ENCODE data around the gene GALNT13.

Gene GALNT13

GRCh38 chr2:153871231-153872221 lies at the start of gene GALNT13:
TSS of gene GALNT13 (plus strand) at chr2:153871922.
- peak; percentile 95 for DNase-seq (ENCODE audit: low spot score)

- DNase-seq (ENCODE audit: low spot score), result no peak
Measured at GRCh38 chr2:153823880-153824279, 47.8 kb upstream of the GALNT13 start.

DNA sequence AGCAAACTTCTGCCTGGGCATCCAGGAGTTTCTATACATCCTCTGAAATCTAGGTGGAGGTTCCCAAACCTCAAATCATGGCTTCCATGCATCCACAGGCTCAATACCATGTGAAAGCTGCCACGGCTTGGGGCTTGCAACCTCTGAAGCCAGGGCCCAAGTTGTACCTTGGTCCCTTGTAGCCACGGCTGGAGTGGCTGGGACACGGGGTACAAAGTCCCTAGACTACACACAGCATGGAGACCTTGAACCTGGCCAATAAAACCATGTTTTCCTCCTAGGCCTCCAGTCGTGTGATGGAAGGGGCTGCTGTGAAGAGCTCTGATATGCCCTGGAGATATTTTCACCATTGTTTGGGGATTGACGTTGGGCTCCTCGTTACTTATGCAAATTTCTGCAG lies 43.4 kb upstream of the GALNT13 start:
- DNase-seq (ENCODE audit: low spot score), result no peak

DNA sequence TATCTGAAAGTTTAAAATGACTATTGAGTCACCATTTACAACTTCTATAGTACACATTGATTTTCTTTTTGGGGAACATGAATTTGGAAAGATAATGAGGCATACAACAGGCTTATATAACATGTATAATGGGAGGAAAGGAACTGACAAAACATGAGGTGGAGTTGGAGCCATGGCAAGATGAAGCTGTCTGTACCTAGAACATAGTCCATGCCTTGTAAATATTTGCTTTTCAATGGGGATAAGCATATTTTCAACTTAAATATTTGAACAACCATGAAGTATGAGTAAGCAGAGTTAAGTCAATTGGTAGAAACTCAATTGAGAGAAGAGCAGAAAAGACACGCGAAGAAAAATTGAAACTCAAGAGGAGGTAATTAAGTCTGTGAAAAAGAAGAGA lies 37.1 kb upstream of the GALNT13 start:
- DNase-seq (ENCODE audit: low spot score), result no peak

DNA sequence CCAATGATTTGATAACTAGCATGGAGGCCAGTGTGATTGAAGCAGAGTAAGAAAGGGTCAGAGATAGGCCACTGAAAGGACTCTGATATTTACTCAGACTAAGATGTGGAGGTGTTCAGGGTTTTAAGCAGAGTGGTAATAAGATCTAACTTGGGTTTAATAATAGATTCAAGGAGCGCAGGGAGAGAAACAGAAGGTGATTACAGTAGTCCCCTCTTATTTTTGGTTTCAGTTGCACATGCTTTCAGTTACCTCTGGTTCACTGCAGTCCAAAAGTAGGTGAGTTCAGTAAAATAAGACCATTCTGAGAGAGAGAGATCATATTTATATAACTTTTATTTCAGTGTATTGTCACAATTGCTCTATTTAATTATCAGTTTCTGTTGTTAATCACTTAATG lies 13.5 kb upstream of the GALNT13 start:
- no peak for DNase-seq (ENCODE audit: low spot score)

DNA sequence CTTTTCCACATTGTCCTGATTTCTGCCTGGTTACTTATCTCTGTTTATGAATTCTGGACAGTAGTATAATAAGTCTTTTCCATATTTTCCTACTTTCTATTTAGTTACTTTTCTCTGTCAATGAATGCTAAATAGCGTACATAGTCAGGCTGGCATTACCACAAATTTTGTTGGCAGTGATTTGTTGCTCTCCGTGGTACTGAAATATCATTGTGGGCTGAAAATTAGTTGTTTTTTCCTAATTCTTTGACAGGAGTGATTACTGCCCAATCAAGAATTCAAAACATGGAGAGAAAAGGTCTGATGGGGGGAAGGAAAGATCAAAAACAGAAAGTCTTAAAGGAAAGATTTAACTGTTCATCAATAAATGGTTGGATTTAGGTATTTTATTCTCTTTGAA lies 7.7 kb upstream of the GALNT13 start:
- DNase-seq (ENCODE audit: low spot score), result no peak

DNA sequence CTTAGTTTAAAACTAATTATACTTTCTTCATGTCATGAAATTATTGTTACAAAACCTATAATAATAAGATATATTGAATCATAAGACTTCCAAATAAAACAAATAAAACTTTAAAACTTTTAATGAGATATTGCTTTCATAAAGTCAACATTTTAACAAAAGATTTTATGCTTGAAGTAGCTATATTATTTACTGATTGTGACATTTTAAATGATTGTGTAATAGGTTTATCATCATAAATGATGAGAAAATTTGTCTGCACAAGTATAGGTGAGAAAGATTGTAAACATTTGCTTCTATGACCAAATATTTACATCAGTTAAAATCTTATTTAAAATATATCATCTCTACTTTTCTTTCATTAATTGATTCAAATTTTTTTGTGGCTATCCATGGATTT lies 5.1 kb upstream of the GALNT13 start:
- no peak for DNase-seq (ENCODE audit: low spot score)

DNA sequence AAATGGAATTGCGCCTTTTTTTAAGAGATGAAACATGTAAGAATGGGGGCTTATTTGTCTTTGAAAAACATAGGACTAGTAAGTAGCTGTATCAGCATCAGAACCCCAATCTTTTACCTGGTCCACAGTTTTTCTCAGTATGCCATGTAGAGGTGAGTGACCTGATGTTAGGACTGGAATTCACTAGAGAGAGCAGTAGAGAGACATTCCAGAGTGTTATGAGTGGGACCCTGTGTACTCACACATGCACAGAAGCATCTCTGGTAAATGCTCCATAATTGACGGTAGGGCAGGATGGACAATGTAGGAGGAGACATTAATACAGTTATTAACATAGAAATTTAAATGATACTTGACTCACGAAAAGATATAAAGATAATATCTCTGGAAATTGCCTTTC lies 1.4 kb upstream of the GALNT13 start:
- DNase-seq (ENCODE audit: low spot score), result peak; percentile 41

GRCh38 chr2:153872311-153873051 lies 759 bp downstream of the GALNT13 start:
- peak; percentile 26 for DNase-seq (ENCODE audit: low spot score)

DNA sequence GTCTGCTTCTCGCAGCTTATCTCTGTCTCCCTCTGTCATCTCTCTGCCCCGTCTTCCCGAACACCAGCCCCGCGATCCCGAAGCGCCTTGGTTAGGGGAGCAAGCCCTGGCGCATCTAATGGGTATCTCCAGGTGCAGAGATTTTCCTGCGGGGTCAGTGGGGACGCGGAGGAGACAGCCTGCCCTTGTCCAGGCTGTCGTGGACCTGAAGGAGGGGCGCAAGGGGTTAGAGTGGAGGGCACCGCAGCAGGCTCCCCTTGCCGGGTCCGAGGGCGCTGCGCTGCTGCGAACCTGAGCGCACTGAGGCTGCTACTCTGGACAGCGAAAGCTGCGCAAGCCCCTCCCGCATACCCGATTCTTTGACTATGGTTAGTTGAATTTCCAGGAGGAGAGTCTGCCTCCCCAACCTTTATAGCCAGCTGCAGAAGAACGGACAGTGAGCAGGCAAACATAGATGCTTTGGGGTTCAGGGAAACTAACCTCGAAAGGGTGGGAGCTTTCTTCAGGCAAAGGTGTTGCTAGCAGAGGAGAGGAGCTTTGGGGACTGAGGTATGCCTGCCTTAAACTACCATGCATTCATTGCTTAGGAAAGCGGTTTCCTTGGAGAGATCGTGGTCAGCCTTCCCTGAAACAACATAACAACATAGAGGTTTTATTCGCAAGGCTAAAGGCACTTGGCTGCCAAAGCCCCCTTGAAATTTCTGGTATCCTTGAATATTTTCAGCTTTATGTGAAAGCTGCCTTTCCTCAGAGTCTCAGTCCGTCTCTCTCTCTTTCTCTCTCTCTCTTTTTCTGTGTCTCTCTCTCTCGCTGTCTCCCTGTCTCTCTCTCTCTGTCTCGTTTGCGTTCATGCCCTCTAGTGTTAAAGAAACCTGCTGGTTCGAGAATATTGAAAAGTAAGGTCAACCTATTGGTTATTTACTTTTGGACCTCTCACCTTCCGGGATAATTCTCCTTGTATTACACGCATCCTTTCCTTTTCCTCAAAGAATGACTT lies 1.6 kb downstream of the GALNT13 start:
- peak; percentile 17 for DNase-seq (ENCODE audit: low spot score)

- DNase-seq (ENCODE audit: low spot score), result no peak
Measured at GRCh38 chr2:153875801-153876466, 4.2 kb downstream of the GALNT13 start.

DNA sequence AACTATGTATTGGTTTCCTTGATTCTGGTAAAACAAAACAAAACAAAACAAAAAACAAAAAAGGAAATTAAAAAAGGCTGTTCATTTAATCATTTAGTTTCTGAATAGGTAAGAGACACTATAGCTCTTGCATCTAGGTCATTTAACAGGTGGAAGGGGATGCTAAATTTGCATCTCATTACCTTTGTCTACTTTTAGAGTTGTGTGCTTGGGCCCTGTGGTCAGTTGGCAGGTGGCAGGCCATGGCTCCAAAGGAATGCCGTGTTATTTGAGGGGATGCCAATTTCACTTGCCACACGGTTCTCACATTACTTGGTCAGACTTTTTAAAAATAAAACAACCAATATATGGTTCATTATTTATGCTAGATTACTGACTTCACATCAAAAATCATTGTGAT lies 9.2 kb downstream of the GALNT13 start:
- DNase-seq (ENCODE audit: low spot score), result no peak

GRCh38 chr2:153886833-153887232 lies 15.1 kb downstream of the GALNT13 start:
- no peak for DNase-seq (ENCODE audit: low spot score)

DNA sequence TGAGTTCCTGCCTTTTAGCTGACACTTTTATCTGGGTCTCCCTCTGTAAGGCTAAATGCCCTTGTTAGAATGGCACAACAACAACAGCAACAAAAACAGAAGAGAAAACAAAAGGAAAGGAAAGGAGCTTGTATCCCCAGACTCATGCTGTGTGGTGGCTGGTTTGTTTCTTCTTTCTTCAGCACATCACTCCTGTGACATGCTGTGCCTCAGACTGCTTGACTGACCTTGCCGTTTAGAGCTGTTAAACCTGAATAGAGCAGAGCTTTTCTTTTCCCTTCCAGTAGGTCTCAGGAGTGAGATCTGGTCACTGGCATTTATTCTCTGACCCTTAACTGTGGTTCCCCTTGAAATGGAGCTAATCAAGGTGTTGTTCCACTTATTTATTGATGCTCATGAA lies 18.9 kb downstream of the GALNT13 start:
- no peak for DNase-seq (ENCODE audit: low spot score)

DNA sequence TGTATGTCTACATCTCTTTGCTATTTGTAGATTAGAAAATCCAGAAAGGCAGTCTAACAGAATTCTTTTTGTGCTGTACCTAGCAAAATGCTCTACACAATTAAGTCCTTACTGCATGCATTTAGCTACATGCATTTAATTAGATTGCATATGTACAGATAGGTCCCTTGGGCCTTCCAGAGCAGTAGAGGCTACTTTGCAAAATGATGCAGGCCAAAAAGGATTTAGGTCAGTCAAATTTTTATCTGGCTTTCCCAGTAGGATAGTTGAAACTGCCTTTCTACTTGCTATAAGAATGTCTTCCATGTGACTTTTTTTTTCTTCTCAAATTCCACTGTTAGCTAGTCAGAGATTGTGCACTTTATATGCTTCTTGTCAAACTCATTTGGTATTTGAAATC lies 19.3 kb downstream of the GALNT13 start:
- no peak for DNase-seq (ENCODE audit: low spot score)

- peak; percentile 14 for DNase-seq (ENCODE audit: low spot score)
Measured at GRCh38 chr2:153912798-153913396, 41.2 kb downstream of the GALNT13 start.

- peak; percentile 15 for DNase-seq (ENCODE audit: low spot score)
Measured at GRCh38 chr2:153917570-153917969, 45.8 kb downstream of the GALNT13 start.

DNA sequence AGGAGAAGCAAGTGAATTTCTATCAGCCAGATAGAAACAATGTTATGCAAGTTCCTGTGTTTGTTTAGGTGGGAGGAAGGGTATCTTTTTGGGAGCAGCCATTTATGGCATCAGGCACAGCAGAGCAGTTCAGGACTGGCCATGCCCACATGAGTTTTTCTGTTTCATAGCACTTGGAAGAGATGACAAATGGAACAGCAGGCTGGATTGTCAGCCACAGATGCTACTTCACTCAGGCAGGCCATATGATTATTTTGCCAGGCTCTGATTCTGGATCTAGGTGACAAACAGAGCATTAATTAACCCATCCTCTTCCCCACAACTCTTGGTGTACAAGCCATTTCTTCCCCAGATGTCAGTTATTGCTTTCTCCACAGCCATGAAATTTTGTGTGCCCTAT lies 63.8 kb downstream of the GALNT13 start:
- DNase-seq (ENCODE audit: low spot score), result peak; percentile 44

GRCh38 chr2:153939124-153939796 lies 67.5 kb downstream of the GALNT13 start:
- no peak for DNase-seq (ENCODE audit: low spot score)

DNA sequence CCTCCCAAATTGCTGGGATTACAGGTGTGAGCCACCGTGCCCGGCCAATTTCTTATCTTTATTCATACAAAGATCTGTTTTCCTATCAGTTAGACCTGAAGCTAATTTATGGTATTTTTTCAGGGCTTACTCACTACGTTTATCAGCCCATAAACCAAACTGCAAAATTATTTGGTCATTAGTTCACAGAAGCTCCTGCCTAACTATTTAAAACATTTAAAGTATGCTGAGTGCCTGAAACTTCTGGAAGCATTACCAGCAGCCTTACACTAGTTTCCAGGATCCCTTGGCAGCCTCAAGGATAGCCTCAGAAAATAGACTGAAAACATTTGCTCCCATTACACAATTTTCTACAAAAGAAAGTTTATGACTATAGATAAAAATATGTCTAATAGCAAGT lies 68.8 kb downstream of the GALNT13 start:
- no peak for DNase-seq (ENCODE audit: low spot score)

All from Ammon's horn (tissue), 1 donor.